ENCODE data around the gene NTSR1. TPM values are rescaled to one million over a fixed set of nuclear protein-coding genes. Genes with fewer than 3 reads are reported as not detected.

Gene NTSR1
- total RNA-seq, 1 experiment from 2014 or later: 78.7 TPM

Other genes with a start within 250 kb of the NTSR1 start
- 0.05 and 0.13 TPM in 2 replicates for gene GATA5, start 232.8 kb upstream of the NTSR1 start, total RNA-seq (2014; rRNA removed; shearing (Covaris generic))
- gene SLCO4A1, start 66.3 kb upstream of the NTSR1 start, total RNA-seq (2014; rRNA removed; shearing (Covaris generic)): 78.8 and 83.4 TPM in 2 replicates
- gene MRGBP, start 87.6 kb downstream of the NTSR1 start, total RNA-seq (2014; rRNA removed; shearing (Covaris generic)): 88.8 and 98.8 TPM in 2 replicates
- 197 and 202 TPM in 2 replicates for gene OGFR, start 96.0 kb downstream of the NTSR1 start, total RNA-seq (2014; rRNA removed; shearing (Covaris generic))
- 57.4 and 59.7 TPM in 2 replicates for gene COL9A3, start 108.2 kb downstream of the NTSR1 start, total RNA-seq (2014; rRNA removed; shearing (Covaris generic))
- gene TCFL5, start 153.0 kb downstream of the NTSR1 start, total RNA-seq (2014; rRNA removed; shearing (Covaris generic)): 16.1 and 17.1 TPM in 2 replicates
- 72.0 and 78.5 TPM in 2 replicates for gene DIDO1, start 217.7 kb downstream of the NTSR1 start, total RNA-seq (2014; rRNA removed; shearing (Covaris generic))
- 66.9 and 67.4 TPM in 2 replicates for gene GID8, start 229.3 kb downstream of the NTSR1 start, total RNA-seq (2014; rRNA removed; shearing (Covaris generic))
- 119 and 127 TPM in 2 replicates for gene SLC17A9, start 243.9 kb downstream of the NTSR1 start, total RNA-seq (2014; rRNA removed; shearing (Covaris generic))